ENCODE measurements around the gene HMCN1.

The HMCN1 gene

DNA sequence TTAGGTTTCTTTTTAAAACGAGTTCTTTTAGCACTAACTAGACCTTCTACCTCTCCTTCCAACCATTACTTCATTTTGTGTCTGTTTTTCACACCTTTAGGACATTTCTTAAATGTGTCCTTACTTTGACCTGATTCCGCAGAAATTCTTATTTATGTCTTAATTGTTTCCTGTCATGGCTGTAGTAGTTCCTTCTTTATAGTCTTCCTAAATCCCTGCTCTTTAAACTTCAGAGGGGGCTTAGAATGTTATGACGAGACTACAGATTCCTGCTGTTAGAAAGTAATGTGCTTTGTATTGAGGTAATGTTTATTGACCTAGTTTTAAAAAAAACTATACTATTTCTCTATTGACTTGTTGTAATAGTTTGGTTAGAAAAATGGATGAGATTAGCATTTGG is 70.4 kb downstream of the HMCN1 start:
- DNase-seq, result no peak

DNA sequence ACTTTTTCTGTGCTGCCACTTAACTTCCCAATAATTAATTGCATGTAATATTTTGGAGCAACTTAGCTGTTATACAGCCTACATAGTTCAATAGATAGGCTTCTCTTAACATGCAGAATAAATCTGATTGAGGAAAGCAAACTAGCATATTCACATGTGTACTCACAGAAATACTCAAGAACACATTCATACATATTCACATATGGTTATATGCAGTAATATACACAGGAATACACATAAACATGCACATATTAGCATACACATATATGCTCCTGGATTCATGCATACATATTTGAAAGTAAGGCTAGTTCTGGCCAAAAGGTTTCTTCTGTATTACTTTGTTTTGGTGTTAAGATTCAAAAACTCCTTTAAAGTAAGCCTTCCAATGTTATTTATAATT is 73.1 kb downstream of the HMCN1 start:
- DNase-seq, result no peak

DNA sequence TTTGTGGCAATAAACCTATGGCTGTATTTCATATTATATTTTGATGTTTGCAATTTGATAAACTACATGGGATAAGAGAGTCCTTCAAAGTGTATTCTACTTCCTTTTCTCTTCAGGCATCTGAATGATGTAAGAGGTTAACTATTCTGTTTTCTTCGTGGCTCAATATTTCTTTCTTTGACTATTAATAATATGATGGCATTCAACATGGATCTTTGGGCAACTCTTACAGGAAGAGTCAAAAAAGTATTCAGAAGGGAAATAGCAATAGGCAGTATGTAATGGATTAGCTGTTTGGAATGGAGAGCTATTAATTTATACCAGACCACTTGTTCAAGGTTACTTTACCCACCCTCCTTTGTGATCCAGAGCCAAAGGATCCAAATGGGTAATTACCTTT is 74.4 kb downstream of the HMCN1 start:
- DNase-seq, result peak; percentile 60

DNA sequence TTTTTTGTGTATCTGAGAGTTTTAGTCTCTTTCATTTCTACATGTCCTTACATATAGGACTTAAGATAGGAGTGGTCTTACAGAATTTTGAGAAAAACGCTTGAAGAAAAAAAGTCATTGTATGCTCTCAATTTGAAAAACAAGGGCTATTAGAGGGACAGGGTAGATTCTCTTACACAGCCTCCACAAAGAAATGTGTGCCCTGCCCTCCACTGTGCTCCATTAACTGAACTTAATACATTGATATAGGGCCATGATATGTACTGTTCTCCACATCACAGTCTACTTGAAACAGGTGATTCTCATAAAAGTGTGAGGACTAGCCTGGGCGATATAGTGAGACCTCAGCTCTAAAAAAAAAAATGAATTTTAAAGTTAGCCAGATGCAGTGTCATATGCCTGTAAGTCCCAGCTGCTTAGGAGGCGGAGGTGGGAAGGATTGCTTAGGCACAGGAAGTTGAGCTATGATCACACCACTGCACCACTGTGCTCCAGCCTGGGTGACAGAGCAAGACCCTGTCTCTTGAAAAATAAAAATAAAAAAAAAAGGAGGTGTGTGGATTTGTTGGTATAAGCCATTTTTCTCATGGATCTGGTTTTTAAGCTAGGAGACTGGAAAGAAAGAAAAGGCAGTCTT is 77.0 kb downstream of the HMCN1 start:
- no peak for DNase-seq

DNA sequence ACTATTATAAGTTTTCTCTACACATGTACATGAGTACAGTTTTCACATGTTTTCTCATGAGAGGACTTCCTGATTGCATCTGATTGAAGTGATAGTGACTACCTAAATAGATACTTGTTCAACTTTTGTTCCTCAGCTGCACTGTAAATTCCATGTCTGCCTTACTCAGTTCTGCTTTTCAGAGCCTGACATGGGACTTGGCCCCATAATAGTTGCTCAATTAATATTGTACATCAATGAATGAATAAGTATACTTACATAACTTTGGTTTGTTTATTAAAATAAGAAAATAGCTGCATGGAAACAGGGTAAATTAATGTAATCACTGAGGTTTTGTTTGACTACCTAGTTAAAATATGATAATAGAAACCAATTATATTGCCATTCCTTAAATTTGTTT is 78.7 kb downstream of the HMCN1 start:
- DNase-seq, result no peak

DNA sequence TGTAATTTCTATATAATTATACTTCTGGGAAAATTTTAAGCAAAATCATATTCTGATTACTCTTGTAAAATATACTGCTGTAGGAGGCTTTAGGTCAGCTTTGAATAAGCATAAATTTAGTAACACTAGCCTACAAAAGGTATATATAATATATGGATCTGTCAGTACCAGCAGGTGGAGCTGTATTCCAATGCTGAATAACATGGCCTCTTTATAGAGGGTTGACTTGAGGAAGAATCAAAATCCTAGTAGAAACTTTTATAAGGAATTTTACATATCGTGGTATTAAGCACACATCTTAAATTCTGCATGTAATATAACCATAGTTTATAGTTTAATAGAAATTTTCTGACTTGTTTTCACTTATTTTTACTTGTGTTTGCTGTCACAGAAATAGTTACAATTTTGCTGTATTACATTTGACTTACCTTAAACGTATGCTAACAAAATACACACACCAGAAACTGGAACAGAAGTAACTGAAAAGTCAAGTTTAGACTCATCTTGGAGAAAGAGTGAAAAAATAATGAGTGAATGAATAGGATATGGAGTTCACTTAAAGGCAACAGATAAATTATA is 79.3 kb downstream of the HMCN1 start:
- DNase-seq, result peak; percentile 68

DNA sequence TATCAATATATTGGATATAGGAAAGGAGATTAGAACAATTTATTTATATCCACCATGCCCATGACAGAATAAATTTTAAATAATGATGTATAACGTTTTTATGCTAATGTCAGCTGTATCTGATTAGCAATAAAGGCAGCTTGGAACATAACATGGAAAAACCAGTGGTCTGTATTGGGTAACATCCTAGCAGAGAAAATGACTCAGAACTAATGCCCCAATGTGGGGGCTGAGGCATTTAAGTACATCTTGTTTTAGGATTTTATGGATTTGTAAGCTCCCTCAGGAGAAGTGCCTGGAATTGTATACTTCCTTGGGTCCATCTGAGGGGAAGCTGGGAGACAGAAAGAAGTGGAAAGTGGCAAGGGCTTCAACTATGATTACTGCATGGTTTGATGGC is 82.3 kb downstream of the HMCN1 start:
- DNase-seq, result peak; percentile 92

DNA sequence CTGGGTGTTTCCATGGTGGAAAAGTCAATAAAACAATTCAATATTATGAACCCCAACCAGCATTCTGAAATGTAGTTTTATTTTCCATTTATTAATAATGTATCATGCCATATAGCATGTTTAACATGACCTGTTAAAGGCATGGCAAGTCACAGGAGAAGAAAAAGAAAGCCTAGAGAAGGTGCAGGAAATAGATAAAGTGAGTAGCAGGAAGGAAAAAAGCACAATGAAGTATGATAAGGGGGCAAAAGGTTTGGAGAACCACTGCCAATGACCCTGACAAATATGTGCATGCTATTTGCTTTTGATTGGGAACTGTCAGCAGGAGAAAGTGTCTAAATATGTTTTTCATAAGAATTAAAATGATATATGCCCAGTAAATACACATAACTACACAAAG is 85.6 kb downstream of the HMCN1 start:
- no peak for DNase-seq

DNA sequence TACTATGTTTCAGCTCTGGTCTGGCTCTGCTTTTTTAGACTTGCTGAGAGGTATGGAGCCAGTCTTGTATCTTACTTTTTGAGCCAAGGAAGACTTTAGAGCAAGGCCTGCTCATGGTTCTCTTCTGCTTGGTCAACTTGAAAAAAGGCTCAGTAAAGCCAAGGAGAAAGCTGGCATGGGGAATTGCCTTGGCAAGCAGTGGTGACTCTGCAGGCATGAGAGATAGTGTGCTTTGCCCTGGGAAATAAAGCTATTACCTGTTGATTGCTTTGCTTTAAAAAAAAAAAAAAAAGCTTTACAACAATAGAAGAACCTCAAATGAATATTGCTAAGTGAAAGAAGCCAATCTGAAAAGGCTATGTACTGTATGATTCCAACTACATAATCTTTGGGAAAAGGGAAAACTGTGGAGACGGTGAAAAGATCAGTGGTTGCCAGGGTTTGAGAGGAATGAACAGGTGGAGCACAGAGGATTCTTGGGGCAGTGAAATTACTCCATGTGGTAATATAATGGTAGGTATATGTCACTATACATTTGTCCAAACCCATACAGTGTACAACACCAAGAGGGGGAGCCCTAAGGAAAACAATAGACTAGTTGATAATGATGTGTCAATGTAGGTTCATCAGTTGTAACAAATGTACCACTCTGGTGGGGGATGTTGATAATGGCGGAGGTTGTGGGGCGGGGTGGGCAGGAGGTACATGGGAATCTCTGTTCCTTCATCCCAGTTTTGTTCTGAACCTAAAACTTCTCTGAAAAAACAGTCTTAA is 87.6 kb downstream of the HMCN1 start:
- DNase-seq, result no peak

DNA sequence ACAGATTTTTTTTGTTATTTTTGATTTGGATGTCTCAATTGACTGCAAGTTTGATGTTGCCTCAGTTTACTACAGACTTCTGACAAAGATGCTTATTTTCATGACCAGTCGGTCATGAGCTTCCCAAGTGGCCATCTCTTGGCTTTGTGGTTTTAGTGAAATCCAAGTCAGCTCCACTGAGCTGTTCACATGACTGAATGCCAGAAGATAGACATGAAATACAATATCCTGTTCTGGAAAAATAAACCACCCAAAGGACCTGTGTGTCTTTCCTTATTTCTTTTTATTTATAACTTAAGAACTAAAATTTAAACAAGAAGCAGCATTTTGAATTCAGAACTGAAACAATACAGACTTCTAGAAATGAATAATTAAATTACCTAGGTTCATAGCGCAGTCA is 89.3 kb downstream of the HMCN1 start:
- DNase-seq, result peak; percentile 55

DNA sequence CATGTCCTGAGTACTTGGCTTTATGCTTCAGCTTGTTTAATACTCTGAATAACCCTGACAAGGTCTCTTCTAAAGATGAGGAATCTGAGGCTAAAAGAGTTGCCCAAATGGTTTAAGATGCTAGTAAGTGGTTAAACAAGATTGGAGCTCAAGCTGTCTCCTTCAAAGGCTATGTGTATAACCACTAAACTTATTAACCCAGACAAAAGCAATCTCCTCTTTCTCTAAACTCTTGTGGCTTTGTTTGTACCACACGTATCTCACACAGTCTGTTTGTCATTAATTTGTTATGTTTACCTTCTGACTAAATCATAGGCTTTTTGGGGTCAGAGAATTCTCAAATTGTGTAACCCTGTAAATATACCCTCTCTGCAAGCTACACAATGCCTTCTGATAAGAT is 89.9 kb downstream of the HMCN1 start:
- no peak for DNase-seq

DNA sequence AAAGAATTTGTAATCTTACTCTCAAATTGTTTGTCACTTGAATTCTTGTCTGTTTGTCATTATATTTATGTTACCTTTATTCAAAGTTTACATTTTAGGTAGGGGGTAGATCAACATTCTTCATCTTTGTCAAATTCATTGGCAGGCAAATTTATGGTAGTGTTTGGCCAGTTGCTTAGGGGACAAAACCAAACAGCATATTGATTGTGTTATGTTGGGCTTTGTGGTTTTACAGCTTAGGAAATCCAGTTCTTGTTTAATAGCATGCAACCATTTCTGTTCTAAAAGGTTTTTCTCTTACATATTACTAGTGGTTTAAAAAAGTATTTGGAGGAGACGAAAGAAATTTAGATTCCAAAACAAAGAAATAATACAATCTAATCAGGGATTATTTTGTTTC is 91.4 kb downstream of the HMCN1 start:
- peak; percentile 67 for DNase-seq

DNA sequence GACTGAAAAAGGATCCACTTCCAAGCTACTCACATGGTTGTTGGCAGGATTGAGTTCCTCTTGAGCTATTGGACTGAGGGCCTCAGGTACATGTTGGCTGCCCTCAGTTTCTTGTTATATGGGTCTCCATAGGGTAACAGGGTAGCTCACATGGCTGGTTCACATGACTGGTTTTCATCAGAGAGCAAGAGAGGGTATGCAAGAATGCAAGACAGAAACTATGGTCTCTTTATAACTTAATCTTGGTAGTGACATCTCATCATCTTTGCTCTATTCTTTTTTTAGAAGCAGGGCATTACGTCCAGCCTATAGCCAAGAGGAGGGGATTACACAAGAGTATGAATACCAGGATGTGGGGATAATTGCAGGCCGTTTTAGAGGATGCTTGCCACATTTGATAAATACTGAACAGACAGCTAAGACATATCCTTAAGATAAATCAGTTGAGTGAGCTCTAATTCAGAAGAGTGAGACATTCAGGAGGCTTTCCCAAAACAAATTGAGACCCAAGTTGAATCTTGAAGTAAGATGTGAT is 100.2 kb downstream of the HMCN1 start:
- peak; percentile 47 for DNase-seq

DNA sequence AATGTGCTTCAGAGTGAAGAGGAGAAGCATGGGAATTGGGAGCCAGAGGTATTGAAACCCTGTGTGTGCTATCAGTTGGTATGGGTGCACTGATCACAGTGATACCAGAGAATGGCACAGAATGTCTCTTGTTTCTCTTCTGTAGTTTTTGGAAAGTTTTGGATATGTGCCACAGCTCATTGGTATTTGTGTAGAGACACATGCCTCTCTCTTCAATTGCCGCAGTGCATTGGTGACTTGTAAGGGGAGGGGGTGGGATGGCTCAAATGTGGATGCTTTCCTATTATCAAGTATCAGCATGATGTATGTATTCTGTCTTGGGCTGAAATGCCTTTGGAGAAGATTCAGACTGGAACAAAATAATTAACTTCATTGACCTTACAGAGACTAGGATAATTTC is 101.0 kb downstream of the HMCN1 start:
- no peak for DNase-seq

DNA sequence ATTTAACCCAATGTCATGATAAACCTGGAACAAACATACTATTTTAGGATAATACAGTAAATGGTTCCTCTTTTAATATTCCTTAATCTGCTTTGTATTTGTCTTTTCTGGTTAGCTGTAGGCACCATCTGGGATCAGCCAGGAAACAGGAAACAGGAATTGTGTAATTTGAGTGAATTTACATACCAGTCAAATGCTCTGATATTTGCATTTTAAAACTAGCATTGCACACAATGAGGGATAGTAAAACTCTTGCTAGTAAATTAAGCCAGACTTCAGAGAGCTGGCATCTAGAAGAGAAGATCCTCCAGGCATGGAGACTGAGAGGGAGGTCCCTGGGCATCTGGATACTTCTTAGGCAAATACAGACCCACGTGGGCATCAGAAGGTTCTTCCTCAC is 103.5 kb downstream of the HMCN1 start:
- peak; percentile 37 for DNase-seq

DNA sequence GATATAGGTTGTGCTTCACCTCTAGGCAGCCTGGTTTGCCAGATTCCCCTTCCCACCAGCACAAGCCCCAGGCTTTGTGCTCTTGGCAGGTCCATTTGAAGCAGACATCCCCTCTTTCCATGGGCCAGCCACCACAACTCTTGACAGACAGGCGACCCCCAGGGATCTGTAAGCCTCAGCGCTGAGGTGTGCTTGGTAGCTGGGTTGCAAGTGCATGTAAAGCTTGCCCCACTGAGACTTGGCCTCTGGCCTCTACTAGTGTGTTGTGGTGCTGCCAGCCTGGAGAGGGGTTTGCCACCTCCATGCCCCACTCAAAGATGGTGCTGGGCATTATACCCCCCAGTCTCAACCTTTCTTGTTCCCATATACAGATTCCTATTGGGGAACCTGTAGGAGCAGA is 103.9 kb downstream of the HMCN1 start:
- no peak for DNase-seq

DNA sequence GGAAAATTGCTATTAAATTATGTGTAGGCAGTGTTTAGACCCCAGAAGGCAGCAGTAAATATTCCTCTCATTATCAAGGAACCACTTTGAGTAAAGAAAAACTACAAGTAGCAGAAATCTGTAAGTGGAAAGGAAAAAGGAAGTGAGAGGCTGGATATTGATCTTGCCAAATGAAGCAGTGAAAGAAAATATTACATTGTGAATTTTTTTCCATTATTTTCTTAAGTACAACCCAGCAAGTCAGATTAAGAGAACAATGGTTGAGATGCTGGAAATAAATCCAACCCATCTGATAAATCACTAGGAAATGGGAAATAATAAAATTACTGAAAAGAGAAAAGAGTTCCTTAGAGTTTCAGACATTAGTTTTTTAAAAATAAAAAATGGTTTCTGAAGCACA is 106.7 kb downstream of the HMCN1 start:
- no peak for DNase-seq

DNA sequence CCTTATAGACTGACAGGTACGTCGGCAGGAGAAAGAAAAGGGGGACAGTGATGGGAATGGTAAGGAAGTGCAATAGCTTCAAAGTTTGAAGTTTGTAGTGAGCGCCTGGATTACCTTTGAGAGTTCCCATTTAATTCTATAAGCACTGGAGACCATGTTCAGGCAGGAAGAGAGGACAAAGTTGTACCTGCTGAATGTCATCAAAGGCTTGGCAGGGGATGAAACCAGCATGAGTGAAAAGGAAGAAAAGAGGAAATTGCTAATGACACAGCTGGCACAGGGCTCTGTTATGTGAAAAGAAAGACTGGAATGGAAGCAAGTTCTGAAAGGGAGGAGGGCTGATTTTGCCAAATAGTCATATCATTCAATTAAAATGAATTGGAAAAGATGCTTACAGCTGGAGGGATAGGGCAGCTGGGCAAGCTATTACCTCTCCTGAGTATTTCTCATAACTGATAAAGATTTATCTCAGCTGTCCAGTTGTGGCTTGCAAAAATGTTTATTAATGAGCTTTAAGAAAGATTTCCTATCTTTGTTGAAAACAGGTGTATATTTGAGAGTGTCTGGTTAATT is 109.2 kb downstream of the HMCN1 start:
- DNase-seq, result no peak

DNA sequence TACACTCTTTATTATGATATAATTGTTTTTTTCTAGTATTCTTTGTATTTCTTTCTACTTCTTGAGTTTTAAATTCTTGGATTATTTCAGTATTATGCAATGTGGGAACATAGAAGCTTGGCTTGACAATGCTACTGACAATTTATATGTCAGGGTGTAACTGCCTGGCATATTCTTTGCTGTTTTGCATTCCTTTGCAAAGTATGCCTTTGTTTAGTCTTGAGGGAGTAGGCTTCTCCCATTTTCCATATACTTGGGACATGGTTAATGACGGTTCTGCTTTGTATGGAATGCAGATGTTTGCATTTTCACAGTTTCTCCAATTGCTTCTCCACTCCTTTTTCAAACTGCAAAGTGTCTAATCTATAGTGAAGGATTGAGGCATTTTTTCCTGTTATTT is 109.8 kb downstream of the HMCN1 start:
- peak; percentile 62 for DNase-seq

DNA sequence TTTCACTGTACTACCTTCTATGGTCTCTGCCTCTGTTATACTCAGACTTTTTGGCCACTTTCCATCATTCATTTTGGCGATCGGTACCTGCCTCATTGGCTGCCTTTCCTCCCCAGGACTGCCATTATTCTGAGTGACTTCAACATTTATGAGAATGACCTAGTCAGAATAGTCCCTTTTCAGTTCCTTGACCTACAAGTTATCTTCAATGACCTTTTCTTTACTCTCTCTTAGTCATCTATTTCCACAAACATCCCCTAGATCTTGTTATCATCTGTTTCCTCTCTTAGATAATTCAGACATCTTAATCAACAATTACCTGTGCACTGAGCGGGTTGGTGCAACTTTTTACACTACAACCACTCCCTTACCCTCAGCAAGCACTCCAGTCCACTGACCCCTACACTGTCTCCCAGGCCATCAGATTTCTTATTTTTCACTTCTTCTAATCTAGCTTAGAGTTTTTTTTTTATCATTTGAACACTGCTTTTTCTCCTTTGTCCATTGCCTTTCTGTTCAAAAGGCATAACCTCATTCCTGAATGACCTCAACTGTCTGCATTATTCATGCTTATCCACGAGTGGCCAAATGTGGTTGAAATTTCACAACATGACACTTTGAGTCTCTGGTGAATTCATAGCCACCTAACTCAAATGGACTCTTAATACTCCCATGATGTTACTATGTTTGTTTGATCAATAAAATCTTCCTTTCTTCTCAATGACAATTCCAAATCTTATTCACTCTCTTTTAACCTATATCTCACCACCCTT is 112.7 kb downstream of the HMCN1 start:
- peak; percentile 63 for DNase-seq

DNA sequence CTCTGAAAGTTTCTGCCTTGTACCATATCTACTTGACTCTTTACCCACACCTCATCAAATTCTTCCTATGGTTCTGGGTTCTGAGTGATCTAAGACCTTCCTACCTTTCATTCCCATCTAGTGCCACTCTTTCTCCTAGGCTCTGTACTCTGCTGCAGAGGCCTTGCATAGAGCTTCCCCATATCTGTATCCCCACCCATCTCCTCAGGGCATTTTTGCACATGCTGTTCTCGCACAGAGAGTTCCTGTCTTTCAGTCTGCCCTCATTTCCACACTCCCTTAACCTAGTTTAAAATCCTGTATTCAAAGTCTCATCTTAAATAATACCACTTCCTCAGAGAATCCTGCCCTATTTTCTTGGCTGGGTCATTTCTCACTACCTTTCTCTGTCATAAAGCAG is 114.8 kb downstream of the HMCN1 start:
- no peak for DNase-seq

DNA sequence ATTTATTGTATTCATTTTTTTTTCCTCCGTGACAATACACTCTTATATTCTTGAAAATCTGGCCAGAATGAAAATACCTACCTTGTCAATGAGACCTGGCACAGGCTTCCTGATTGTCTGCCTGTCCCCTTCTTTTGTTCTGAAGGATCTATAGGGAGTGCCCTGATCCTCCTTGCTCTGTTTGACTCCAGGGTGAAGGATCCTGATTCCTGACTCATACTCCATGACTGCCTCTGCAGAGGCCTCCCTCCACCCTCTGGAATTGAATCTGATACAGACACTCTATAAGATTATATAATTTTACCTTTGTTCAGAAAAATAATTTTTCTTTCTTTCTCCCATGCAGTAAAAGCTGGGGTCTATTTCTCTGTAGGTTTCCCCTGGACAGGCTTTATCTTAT is 116.2 kb downstream of the HMCN1 start:
- DNase-seq, result peak; percentile 54

DNA sequence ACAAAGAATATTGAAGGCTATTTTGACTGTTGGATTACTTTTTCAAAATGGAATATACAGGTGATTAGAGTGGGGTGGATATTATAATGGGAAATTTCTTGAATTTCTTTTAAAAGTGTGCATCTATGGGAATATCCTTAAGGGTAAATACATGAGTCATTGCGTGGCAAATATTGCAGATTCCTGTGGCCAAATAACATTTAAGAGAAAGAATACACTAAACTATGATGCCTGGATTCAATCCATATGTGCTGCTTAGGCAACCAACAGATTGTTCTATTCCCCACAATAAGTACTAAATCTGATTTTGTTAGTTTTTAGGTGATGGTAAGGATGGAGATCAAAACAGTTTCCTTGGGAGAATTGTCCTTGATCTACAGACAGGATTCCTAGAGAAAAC is 119.5 kb downstream of the HMCN1 start:
- peak; percentile 90 for DNase-seq

Measured in fibroblast of skin of abdomen (primary cell).